Duodenal mucosa (tissue), 2 donors: ENCODE results near the gene FRY.

Experiments used
- H3K27ac ChIP-seq: one replicate; pipeline ENCODE4 v1.7.0; 2013; ENCODE audit warnings: low read depth, low read length
- H3K27me3 ChIP-seq, 2 donors: one replicate each; pipeline ENCODE4 v1.7.0; 2013; ENCODE audit warnings: low read length in 2 of 2, control low read depth in 1 of 2; ENCODE audit not compliant: insufficient read depth in 2 of 2, control insufficient read depth in 1 of 2
- H3K36me3 ChIP-seq, 2 donors: one replicate each; pipeline ENCODE4 v1.7.0; 2013; ENCODE audit warnings: low read length in 2 of 2, control low read depth in 1 of 2; ENCODE audit not compliant: insufficient read depth in 2 of 2, control insufficient read depth in 1 of 2
- H3K4me1 ChIP-seq, 2 donors: one replicate each; pipeline ENCODE4 v1.7.0; 2013; ENCODE audit warnings: low read length in 2 of 2, control low read depth in 1 of 2; ENCODE audit not compliant: insufficient read depth in 2 of 2, control insufficient read depth in 1 of 2
- H3K4me3 ChIP-seq, 2 donors: one replicate each; pipeline ENCODE4 v1.7.0; 2013; ENCODE audit warnings: low read length in 2 of 2, low read depth in 1 of 2
- H3K9ac ChIP-seq, 2 donors: one replicate each; pipeline ENCODE4 v1.7.0; 2013; ENCODE audit warnings: low read length in 2 of 2, low read depth in 1 of 2
- H3K9me3 ChIP-seq, 2 donors: one replicate each; pipeline ENCODE4 v1.7.0; 2013; ENCODE audit warnings: low read length in 2 of 2, control low read depth in 1 of 2; ENCODE audit not compliant: control insufficient read depth in 1 of 2

The FRY gene

DNA sequence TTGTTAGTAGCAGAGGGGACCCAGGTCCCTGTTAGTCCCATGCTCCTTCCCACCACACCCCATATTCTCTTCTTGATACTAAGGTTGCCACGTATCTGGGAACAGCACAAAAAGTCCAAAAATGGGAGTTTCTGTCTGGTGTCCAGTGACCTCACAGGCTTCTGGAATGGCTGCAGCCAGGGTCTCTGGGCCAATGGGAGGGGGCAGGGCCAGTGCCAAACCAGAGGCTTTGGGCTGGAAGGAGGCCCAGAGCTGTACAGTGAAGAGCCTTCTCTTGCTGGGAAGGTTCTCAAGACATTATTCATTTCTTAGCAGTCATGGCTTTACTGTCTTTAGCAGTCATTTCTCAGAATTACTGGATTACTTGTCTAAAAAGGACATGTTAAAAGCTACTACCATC is 119.2 kb downstream of the FRY start:
- Histone ChIP-seq H3K9me3 (no peaks in the 10 kb centered on the region), H3K27me3 (no peaks in the 10 kb centered on the region), H3K9ac (no peak overlapping the region), H3K27ac (no peak overlapping the region), H3K36me3 (no peaks in the 10 kb centered on the region), H3K4me1 (no peaks in the 10 kb centered on the region), H3K4me3 (no peak overlapping the region)

GRCh38 chr13:32151240-32151639 is 119.7 kb downstream of the FRY start:
- no peaks in the 10 kb centered on the region for H3K27me3 ChIP-seq
- no peak overlapping the region for H3K27ac ChIP-seq
- no peaks in the 10 kb centered on the region for H3K4me1 ChIP-seq
- H3K4me3 ChIP-seq: no peak overlapping the region
- H3K36me3 ChIP-seq: no peaks in the 10 kb centered on the region
- H3K9me3 ChIP-seq: no peaks in the 10 kb centered on the region
- H3K9ac ChIP-seq: no peak overlapping the region

DNA sequence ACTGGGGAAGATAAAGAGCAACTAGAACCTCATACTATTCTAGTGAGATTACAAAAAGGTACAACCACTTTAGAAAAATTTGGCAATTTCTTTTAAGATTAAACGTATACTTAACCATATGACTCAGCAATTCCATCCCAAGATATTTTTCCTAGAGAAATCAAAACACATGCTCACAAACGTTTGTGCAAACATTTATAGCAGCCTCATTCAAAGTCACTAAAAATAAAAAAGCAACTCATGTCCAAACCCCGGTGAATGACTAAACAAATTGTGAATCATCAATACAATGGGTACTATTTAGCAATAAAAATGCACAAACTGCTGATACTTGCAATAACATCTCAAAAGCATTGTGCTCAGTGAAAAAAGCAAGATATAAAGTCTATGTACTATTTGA is 121.5 kb downstream of the FRY start:
- Histone ChIP-seq H3K36me3 (no peaks in the 10 kb centered on the region), H3K27ac (no peak overlapping the region), H3K4me3 (no peak overlapping the region), H3K27me3 (no peaks in the 10 kb centered on the region), H3K9me3 (no peaks in the 10 kb centered on the region), H3K4me1 (no peaks in the 10 kb centered on the region), H3K9ac (no peak overlapping the region)

DNA sequence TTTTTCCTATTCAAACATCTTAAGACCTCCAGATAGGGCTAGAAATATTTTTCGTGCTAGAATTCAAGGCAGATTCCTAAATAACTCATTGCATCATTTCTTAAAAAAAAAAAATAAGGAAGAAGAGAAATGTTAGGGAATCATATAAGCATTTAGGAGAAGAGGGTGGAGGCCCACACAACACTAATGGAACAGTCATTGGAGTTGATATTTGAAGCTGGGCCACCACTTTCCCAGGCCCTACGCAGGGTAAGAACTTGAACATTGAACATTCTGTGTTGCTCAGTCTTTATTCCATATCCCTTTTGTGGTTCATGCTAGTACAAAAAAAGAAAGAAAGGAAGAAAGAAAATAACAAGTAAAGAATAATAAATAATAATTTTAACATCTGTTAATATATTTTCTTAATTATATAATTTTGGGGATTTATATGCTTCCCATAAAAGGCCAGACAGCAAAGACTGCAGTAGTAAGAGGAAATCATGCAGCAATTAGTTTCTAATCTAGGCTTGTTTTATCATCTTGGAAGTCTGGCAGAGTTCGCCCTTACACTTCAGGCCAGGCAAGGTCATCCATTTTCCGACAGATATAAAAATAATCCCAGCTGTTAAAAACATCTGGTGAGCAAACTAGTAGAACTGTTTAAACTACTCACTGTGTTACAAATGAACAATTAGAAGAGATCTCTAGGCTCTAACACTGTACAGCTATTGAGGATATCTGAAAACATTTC is 127.7 kb downstream of the FRY start:
- no peak overlapping the region for H3K4me3 ChIP-seq
- no peaks in the 10 kb centered on the region for H3K36me3 ChIP-seq
- no peaks in the 10 kb centered on the region for H3K4me1 ChIP-seq
- H3K27me3 ChIP-seq: no peaks in the 10 kb centered on the region
- no peak overlapping the region for H3K9ac ChIP-seq
- H3K9me3 ChIP-seq: no peaks in the 10 kb centered on the region
- H3K27ac ChIP-seq: no peak overlapping the region

DNA sequence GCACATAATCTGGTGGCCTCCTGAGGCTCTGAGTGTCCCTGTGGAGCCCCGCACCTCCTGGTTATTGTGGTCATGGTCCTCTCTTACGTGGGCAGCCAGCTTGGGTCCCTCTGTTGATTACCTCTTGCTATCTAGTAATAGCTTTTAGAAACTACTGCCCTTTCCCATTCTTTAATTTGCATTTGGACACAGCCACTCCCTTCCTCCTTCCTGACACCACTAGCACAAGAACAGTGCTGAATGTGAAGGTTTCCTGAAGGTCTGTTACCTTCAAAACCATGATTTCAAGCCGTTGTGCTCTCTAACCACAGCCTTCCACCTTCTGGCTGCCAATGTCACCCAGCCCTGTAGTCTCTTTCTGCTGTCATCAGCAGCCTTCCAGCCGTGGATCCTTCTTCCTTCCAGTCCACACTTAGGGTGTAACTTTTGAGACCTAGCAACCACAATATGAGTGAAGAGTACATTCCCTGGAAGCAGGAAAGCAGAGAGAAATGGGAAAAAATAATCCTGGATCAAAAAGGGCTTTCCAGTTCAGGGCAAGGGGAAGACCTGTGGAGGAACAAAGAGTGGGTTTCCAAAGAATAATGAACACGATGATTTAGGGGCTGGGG is 130.9 kb downstream of the FRY start:
- Histone ChIP-seq H3K27ac (no peak overlapping the region), H3K27me3 (no peaks in the 10 kb centered on the region), H3K9ac (no peak overlapping the region), H3K9me3 (no peaks in the 10 kb centered on the region), H3K4me3 (no peak overlapping the region), H3K4me1 (no peaks in the 10 kb centered on the region), H3K36me3 (no peaks in the 10 kb centered on the region)

DNA sequence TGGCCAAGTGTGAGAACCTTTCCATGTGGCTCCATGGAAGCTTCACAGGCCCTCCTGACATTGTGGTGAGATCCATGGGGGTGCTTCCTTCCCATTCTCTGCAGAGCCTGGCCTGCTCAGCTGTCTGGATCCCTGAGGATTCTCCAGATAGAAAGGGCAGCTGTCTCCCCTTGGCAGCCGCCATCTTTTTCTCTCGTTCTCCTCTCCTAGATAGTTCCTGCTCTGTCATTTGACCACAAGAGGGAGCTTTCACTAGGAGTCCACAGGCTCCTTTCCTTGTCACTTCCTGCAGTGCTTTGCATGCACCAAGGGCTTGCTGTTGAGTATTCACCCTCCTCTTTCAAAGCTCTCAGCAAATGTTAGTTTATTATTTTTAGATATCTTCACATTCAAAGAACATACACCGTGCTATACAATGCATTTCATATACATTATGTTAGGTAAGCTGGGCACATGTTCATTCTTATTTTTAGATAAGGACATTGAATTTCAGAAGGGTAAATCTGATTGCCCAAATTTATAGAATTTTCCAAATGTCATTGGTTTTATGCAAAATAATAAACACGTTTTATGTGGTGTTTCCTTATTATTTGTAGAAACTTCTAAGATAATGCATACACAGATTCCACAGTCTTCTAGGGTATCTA is 133.2 kb downstream of the FRY start:
- no peaks in the 10 kb centered on the region for H3K36me3 ChIP-seq
- H3K4me1 ChIP-seq: no peaks in the 10 kb centered on the region
- H3K27me3 ChIP-seq: no peaks in the 10 kb centered on the region
- H3K9ac ChIP-seq: no peak overlapping the region
- no peaks in the 10 kb centered on the region for H3K9me3 ChIP-seq
- no peak overlapping the region for H3K27ac ChIP-seq
- H3K4me3 ChIP-seq: no peak overlapping the region

GRCh38 chr13:32165796-32166195 is 134.2 kb downstream of the FRY start:
- Histone ChIP-seq H3K4me3 (no peak overlapping the region), H3K27me3 (no peaks in the 10 kb centered on the region), H3K27ac (no peak overlapping the region), H3K9ac (no peak overlapping the region), H3K36me3 (no peaks in the 10 kb centered on the region), H3K9me3 (no peaks in the 10 kb centered on the region), H3K4me1 (no peaks in the 10 kb centered on the region)

GRCh38 chr13:32168131-32168530 is 136.6 kb downstream of the FRY start:
- no peaks in the 10 kb centered on the region for H3K27me3 ChIP-seq
- no peaks in the 10 kb centered on the region for H3K36me3 ChIP-seq
- no peak overlapping the region for H3K9ac ChIP-seq
- no peaks in the 10 kb centered on the region for H3K9me3 ChIP-seq
- no peak overlapping the region for H3K27ac ChIP-seq
- no peaks in the 10 kb centered on the region for H3K4me1 ChIP-seq
- H3K4me3 ChIP-seq: no peak overlapping the region

- no peaks in the 10 kb centered on the region for H3K4me1 ChIP-seq
- no peaks in the 10 kb centered on the region for H3K27me3 ChIP-seq
- no peaks in the 10 kb centered on the region for H3K36me3 ChIP-seq
- H3K9me3 ChIP-seq: no peaks in the 10 kb centered on the region
- no peak overlapping the region for H3K9ac ChIP-seq
- H3K4me3 ChIP-seq: no peak overlapping the region
- no peak overlapping the region for H3K27ac ChIP-seq
Measured at GRCh38 chr13:32170841-32171240, 139.3 kb downstream of the FRY start.

DNA sequence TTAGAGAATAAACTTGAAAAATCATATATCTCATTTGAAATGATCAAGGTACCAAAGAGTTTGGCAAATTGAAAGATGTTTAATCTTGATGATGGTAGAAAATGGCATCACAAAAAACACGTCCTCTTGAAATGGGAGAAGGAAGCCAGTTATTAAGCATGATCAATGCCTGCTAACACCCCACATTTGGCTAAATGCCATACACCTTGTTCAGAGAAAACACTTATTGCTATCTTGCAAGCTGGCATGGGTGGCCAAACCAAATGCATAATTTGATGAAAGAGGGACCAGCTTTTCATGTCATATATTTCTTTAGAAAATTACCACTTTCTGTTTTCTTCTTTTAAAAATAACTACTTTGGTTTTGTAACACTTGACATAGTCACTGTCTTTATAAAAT is 142.3 kb downstream of the FRY start:
- no peak overlapping the region for H3K9ac ChIP-seq
- H3K27ac ChIP-seq: no peak overlapping the region
- no peaks in the 10 kb centered on the region for H3K9me3 ChIP-seq
- H3K4me3 ChIP-seq: no peak overlapping the region
- no peaks in the 10 kb centered on the region for H3K4me1 ChIP-seq
- peaks cover 0 to 3% of the 10 kb centered on the region in 2 donors for H3K36me3 ChIP-seq
- no peaks in the 10 kb centered on the region for H3K27me3 ChIP-seq
